NAMALWA (cell line): ENCODE results near the gene NDUFA8.

Experiments
- DNase-seq: peaks from one replicate; pipeline ENCODE4 v3.0.0-alpha.2; 2015; ENCODE audit warnings: low spot score

Gene NDUFA8

DNA sequence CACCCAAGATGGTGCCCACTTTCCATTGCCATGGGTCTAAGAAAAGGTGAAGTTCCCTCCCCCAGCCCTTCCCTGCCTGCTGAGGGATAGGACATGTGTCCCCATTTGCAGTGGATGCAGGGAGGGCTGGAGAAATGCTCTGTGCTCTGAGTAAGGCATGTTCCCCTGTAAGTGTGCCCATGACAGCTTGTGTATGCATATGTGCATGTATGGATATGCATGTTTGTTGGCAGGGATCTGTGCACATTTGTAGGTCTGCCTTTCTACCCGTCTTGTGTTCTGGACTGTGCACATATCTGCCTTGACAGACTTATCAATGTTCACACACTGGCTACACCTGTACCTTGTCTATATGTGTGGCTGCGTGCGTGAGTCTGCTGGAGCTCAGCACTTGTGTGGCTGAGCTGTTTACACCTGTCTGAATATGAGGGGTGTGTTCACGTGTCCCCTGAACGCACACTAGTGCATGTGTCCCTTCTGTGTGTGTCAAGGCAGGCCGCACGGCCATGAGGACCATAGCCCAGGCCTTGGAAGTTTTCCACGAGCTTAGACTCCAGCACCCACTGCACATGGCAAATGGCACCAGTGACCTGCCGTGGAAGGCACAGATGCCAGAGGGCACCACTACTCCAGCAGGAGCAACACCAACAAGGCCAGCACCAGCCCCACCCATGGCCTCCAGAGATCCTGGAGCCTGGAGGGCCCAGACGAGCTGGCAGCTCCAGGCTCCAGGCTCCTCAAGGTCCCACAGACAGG, 39.1 kb downstream of the NDUFA8 start:
- no peak for DNase-seq

DNA sequence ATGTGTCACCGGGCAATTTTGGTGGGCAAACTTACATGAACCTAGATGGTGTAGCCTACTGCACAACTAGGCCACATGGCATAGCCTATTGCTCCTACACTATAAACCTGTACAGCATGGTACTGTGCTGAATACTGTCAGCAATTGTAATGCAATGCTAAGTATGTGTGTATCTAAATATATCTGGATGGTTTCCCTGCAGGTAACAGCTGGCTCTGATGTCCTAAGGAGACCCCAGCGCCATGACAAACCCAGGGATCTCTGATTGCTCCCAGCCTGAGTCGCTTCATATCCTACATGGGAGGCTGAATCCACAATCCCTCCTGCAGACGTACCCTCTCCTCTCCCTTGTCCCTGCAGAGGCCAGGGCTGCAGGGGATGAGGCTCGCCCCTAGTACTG, 39.9 kb downstream of the NDUFA8 start:
- no peak for DNase-seq

DNA sequence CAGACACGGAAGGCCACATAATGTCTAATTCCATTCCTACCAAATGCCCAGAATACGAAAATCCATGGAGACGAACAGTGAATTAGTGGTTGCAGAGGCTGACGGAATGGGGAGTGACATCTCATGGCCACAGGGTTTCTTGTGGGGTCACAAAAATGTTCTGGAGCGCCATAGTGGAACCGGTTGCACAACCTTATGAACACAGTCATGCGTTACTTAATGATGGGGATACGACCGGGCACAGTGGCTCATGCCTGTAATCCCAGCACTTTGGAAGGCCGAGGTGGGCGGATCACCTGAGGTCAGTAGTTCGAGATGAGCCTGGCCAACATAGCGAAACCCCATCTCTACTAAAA, 40.4 kb downstream of the NDUFA8 start:
- DNase-seq, result no peak

DNA sequence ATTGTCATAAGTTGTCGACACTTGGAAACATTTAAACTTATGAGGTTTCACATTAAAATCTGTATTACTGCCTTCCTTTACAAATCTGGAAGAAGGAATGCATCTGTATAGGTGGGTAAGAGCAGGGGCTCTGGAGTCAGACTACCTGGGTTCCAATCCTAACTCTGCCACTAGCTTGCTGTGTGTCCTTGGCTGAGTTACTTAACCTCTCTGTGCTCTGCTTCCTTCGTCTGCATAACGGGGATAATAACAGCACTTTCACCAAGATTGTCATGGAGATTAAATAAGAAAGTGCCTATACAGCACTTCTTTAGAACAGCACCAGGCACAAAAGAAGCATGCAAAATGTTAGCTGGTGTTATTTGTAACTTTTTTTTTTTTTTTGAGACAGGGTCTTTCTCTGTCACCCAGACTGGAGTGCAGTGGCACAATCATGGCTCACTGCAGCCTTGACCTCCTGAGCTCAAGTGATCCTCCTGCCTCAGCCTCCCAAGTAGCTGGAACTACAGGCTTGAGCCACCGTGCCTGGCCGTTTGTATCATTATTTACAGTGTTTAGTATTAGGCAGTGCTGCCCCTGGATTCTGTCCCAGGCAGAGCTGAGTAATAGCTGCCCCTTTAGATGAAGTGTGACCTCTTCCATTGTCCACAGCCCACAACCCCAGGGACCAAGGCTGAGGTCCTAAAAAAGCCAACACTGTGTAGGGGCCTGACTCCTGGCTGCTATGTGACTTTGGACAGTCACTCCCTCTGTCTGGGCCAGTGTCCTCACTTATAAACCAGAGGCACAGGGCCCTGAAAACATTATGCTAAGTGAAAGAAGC, 41.0 kb downstream of the NDUFA8 start:
- DNase-seq, result no peak

DNA sequence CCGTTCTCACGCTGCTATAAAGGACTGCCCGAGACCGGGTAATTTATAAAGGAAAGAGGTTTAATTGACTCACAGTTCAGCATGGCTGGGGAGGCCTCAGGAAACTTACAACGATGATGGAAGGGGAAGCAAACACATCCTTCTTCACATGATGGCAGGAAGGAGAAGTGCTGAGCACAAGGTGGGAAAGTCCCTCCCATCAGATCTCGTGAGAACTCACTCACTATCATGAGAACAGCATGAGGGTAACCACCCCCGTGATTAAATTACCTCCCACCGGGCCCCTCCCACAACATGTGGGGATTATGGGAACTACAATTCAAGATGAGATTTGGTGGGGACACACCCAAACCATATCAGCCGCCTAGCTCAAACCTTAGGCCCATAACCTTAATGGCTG, 42.3 kb downstream of the NDUFA8 start:
- DNase-seq, result peak; percentile 47

DNA sequence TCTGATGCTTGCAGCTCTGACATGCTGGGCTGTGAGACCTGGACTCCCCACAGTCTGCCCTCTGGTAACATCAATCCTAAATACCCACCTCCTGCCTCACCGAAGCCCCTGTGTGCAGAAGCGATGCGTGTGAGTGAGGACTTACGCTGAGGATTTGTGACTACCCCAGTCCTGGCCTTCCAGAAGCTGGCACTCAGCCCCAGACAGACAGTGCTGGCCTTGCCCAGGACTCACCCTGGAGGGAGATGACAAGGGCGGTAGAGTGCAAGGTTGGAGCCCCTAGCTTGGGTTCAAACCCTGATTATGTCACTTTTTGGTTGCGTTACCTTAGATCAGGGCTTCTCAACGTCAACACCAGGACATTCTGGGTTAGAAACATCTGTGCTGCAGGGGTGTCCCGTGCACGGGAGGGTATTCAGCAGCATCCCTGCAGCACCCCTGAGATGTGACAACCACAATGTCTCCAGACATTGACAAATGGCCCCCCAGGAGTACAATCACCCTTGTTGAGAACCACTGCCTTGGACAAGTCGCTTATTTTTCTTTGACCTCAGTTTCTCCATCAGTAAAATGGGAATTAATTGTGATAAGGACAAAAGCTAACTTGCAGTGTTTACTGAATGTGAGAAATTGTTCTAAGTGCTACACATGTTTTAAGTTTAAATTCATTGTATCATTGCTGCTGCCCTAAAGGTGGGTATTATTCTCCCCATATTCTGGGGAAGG, 43.0 kb downstream of the NDUFA8 start:
- no peak for DNase-seq

DNA sequence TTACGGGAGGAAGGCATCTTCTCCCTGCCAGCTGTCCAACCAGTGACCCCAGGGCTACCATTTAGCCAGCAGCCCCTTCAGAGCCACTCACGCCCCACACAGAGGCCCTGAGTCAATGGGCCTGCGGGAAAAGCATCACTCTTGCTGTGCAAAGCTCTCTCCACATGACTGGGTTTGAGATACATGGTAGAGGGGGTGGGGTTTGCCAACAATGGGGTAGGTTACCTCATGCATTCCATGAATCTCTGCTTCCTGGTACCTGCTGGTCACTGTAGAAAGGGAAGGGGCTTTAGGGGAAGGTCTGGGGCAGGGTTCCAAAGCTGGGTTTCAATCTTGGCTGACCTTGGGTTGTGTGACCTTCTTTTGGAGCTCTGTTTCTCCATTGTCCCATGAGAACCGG, 43.5 kb downstream of the NDUFA8 start:
- DNase-seq, result no peak

DNA sequence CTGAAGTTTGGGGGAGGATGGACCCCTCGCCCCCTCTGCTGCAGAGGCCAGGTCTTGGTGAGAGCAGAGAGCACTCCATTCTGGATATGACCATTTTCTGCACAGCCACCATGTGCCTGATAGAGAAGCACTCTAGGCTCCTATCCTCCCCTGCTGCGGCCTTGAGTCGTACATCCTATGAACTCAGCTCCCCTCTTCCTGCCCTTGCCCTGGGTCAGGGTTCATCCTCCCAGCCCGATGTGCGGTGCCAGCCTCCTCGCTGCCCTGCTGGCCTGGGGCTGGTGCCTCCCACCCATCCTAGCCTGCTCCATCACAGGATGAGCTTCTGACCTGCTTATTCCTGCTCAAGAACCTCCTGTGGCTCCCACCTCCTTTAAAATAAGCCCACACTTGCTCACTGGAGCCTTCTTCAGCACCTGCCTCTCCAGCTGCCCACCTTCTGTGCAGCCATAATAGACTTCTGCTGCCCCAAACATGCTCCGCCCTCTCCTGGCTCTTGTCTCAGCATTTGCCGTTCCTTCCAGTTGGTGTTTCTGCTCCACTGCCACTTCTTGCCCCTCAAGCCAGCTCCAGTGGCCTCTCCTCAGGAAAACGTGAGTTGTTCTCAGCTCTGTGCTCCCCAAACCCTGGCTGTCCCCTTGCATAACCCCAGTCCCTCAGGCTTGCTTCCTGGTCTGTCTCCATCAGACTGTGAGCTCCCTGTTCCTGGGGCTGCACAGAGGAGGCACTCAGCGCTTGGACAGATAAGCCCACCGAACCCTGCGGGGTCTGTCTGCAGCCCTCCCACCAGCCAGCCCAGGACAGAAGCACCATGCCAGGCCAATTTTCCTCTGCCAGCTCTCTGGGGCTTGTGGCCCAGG, 44.2 kb downstream of the NDUFA8 start:
- DNase-seq, result no peak

DNA sequence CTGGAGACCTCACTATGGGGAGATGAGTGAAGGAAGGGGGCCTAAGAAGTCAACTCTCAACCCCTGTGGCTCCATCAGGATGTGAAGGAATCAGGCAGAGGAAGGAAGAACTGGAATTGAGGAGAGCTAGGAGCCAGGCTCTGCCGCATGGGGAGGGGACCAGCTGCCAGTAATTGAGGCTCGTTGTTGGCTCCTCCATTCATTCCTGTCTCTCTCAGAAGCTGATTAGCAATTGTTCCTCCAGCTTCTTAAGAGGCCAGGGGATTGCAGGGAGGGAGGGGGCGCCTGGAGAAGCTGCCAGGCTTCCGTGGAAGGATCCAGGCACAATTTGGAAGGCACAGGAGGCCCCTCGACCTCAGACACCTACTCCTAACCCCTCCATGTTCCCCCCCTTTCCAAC, 46.0 kb downstream of the NDUFA8 start:
- DNase-seq, result no peak

DNA sequence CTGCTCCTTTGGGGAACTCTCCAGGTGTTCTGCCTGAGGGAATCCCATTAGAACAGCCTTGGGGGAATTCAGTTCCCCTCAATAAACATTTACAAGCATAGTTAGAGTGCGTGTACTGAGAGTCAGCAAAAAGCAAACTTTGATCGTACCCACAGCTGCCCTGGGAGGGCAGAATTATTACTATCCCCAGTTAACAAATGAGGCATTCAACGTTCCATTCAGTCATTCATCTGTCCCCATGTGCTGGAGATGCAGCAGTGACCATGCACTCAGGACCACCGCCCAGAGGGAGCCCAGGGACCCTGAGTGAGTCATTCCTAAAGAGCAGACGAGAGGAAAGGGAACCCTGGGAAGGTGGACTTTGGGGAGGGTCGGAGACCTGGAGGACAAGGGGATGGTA, 47.3 kb downstream of the NDUFA8 start:
- no peak for DNase-seq

DNA sequence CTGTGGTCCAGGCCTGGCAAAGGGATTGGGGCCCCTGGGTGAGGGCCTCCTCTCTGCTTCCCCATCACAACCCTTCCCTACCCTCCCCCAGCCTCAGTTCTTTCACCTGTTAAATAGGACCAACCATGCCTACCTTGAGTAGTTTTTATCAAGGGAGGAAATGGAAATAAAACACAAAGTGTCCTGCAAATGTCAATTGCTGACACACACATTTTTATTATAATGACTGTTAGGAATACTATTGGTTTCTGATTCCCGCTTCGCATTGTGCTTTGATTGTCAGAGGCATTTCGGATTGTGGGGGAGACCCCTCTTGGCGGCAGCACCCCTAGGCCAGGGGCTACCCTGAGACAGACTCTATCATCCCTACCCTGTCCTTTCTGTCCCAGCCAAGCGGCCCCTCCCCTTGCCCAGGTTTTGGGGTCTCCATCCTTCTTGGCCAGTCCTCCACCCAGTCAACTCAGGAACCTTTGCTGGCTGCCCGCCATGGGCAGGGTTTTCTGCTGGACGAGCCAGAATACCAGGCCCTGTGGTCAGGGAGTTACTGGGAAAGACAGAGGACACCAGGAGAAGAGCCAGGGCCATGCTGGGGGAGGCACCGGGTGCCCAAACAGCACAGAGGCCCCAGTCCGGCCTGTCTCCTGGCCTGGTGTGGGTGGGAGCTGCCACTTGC, 48.0 kb downstream of the NDUFA8 start:
- DNase-seq, result no peak

DNA sequence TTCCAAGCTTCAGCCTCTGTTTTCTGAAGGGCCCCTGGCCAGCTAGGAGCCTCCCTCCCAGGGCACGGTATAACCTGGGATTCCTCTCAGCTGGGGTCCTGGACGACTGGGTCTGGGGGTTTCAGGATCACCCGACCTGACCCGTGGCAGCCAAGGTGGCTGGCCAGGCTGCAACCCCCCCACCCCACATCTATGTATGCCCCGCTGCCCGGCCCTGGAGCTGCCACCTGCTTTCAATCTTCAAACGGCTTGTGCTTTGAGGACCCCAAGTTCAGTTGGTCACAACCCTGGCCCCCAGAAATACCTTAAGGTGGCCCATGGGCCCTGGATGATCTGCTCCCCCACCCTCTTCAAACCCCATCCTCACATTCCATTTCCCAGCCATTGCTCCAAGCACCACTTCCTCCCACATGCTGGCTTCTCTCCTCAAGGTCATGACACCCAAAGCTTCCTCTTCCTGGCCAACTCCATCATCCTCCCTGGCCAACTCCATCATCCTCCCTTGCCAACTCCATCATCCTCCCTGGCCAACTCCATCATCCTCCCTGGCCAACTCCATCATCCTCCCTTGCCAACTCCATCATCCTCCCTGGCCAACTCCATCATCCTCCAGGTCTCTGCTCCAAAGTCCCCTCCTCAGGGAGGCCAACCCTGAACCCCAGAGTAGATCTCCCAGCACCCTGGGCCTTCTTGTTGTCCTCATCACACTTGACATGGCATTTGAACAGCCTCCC, 49.3 kb downstream of the NDUFA8 start:
- DNase-seq, result no peak

DNA sequence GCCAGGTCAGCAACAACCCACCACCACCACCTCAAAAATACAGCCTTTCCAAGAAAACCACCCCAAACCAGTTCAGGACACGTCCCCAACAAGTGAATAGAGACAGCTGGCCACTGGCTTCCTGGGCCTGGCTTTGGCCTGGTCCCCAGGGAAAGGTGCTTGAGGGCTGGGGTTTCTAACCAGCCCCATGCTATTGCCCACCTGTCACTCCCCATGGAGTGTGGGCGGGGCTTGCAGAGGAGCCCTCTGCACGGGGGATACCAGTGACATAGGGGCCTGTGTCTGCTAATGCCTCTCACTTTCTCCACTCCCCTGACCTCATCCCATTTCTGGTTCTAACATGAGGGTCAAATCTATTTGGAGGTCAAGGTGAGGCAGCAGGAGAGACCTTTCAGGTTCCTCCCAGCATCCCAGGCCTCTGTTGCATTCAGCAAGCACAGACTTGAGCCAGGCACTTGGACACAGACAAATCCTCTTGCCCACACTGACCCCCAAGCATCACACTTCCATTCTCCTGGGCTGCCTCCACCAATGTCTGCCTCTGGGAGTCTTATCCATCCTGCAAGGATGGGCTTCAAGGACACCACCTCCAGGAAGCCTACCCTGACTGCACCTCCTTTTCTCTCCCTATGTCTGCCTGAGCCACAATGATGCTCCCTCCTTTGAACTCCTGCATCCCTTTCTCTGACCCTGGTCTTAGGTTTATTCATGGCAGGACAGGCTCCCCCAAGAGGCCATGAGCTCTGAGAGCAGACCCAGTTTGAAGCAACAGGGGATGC, 50.4 kb downstream of the NDUFA8 start:
- no peak for DNase-seq

DNA sequence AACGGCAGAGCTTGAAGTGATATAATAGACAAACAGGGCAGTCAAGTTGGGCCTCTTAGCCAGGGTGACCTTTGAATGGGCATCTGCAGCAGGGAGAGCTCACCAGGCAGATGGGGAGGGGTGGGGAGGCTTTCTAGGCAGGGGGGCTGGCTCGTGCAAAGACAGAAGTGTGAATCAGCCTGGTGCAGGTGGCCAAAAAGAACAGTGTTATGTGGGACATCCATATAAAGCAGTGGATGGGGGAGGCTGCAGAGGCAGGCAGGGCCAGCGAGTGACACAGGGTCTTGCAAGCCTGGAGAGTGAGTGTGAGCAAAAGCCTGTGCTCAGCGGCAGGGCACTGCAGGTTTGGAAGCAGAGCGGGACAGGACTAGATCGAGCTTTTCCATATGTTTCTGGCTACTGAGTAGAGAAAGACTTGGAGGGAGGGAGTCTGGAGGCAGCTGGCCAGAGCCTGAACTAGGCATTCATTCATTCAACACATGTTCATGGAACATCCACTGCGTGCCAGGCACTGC, 52.2 kb downstream of the NDUFA8 start:
- no peak for DNase-seq

DNA sequence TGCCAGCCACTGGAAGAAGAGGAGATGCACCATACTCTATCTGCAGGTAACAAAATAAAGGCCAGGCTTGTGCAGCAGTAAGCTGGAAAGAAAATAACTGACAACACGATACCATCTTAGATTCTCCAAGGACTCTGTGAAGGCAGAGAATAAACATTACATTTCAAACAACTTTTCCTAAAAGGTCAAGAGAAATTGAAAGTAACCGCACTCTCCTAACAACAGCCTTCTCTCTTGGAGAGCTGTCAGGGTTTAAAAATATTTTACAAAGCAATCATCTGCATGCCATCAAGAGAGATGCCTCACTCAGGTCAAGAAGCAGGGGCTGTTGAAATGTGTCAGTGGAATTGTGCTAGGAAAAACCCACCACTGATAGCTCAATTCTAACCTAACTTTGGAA, 53.0 kb downstream of the NDUFA8 start:
- DNase-seq, result no peak

DNA sequence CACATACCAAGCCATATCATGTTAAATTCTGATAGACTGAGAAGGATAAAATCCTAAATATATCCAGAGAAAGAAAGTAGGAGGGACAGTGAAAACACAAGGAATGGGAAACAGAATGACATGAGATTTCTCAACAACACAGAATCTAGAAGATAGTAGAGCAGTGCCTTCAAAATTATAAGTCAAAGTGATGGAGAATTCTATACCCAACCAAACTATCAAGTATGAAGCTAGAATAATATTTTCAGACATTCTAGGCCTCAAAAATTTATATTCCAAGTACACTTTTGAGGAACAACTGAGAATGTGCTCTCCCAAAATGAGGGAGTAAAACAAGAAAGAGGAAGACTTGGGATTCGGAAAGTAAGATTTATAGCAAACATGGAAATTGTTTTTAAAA, 55.6 kb downstream of the NDUFA8 start:
- no peak for DNase-seq

DNA sequence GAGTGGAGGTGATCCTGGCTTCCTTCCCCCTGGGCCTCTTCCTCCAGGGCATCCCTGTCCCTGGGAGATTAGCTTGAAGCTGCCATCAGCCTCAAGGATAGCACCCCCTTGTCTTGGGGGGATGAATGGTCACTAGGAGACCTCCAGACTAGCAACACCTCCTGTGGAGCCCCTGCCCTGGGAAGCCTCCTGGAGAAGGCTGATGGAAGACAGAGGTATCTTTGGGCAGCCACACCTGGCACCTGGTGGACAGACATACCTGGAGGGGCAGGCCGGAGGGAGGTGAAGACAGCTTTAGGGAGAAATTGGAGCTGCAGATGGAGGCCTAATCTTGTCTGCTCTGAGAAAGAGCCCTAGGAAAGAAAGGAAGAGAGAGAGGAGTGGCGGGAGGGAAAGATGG, 57.4 kb downstream of the NDUFA8 start:
- no peak for DNase-seq

DNA sequence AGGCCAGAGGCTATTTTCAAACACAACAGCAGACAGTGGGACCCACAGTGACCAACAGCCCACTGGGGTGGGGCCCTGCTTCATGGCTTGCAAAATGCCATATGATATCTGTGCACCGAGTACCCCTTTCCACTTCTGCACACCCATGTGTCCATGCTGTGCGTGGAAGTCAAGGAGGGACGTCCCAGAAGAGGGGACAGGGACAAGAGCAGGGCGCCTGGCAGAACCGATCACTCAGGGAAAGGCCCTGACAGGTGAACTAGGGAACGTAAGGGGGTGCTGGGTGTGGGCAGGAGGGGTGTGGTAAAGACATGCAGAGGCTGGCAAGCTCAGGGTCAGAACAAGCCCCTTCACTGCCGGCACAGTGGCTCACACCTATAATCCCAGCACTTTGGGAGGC, 58.8 kb downstream of the NDUFA8 start:
- DNase-seq, result no peak

DNA sequence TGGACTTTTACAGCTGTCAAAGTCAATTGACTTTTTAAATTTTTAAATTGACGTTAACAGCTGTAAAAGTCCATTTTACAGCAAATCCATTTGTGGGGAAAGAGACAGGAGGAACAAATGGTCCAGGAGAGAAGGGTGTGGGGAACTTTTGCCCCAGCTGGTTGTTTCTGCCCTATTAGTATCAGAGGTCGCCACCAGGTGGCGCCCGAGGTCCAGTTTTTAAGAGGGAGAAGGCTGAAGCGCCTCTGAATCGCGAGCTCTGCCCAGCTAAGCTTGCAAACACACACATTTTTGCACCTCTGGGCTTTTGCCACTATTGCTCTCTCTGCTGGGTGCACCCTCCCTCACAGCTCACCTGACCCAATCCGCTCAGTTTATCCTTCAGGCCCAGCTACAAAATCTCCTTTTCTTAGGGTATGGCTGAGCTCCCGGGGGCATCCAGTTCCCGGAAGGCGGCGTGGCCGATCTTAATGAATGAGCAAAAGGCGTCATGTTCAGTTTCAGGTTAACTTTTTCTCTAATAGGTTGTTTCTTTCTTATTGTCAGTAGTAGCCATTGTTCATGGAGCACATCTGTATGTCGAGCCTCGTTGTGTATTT, 60.2 kb downstream of the NDUFA8 start:
- DNase-seq, result peak; percentile 89
